Occipital lobe (tissue), 2 donors: Measurements from ENCODE around the gene KNTC1. TPM values are rescaled to one million over a fixed set of nuclear protein-coding genes. Genes with fewer than 3 reads are reported as not detected.
"Not testable (repeated sequence)": the region's sequence is repeated elsewhere in the genome, so short reads cannot be mapped to it uniquely, and the experiment has no call there.

Source experiments
- DNase-seq: peaks from one replicate; lab custom pipeline; 2025; lab: John Stamatoyannopoulos, UW
- total RNA-seq: library from RNA; depleted of rRNA; stranded (reverse); fragments of >200 nt; gene quantifications from one replicate; pipeline ENCODE4 v1.2.3, GENCODE V29; 2014

The KNTC1 gene
- total RNA-seq, 1 donor from 2014 or later: 20.9 TPM

- no peak for DNase-seq
Observed at GRCh38 chr12:122505419-122506051, 21.5 kb upstream of the KNTC1 start.

GRCh38 chr12:122506393-122506938, 20.6 kb upstream of the KNTC1 start:
- no peak for DNase-seq

- DNase-seq: no peak
Observed at GRCh38 chr12:122508163-122508562, 18.9 kb upstream of the KNTC1 start.

GRCh38 chr12:122513028-122513427, 14.0 kb upstream of the KNTC1 start:
- DNase-seq: not testable (repeated sequence)

GRCh38 chr12:122513660-122514059, 13.4 kb upstream of the KNTC1 start:
- DNase-seq: no peak

GRCh38 chr12:122515275-122515674, 11.8 kb upstream of the KNTC1 start:
- no peak for DNase-seq

GRCh38 chr12:122516544-122517361, 10.3 kb upstream of the KNTC1 start:
- DNase-seq: no peak

- no peak for DNase-seq
Observed at GRCh38 chr12:122517877-122518276, 9.2 kb upstream of the KNTC1 start.

GRCh38 chr12:122518908-122519307, 8.1 kb upstream of the KNTC1 start:
- no peak for DNase-seq

GRCh38 chr12:122519418-122519817, 7.6 kb upstream of the KNTC1 start:
- no peak for DNase-seq

- DNase-seq: no peak
Observed at GRCh38 chr12:122520676-122521075, 6.4 kb upstream of the KNTC1 start.

GRCh38 chr12:122523280-122523679, 3.8 kb upstream of the KNTC1 start:
- DNase-seq: no peak

- no peak for DNase-seq
Observed at GRCh38 chr12:122523846-122524718, 3.0 kb upstream of the KNTC1 start.

GRCh38 chr12:122527478-122527944, 462 bp downstream of the KNTC1 start:
- no peak for DNase-seq

GRCh38 chr12:122528582-122528981, 1.5 kb downstream of the KNTC1 start:
- DNase-seq: no peak

- no peak for DNase-seq
Observed at GRCh38 chr12:122528992-122529391, 1.9 kb downstream of the KNTC1 start.

- no peak for DNase-seq
Observed at GRCh38 chr12:122533856-122534255, 6.8 kb downstream of the KNTC1 start.

GRCh38 chr12:122537021-122537420, 10.0 kb downstream of the KNTC1 start:
- no peak for DNase-seq

- DNase-seq: no peak
Observed at GRCh38 chr12:122538496-122538895, 11.4 kb downstream of the KNTC1 start.

- DNase-seq: no peak
Observed at GRCh38 chr12:122544537-122544936, 17.5 kb downstream of the KNTC1 start.

- DNase-seq: no peak
Observed at GRCh38 chr12:122545855-122546254, 18.8 kb downstream of the KNTC1 start.

- DNase-seq: no peak
Observed at GRCh38 chr12:122547330-122547729, 20.3 kb downstream of the KNTC1 start.
